Testis (tissue), 2 donors: ENCODE results near the gene PIF1.

Source experiments
- POLR2A ChIP-seq: fragments of 450-650 bp; IDR thresholded peaks from one replicate; pipeline ENCODE4 v1.6.1; 2017; ENCODE audit warnings: antibody characterized with exemption, mild to moderate bottlenecking, moderate library complexity
- TF ChIP-seq, protein P1 (sequence below), 3 experiments: fragments of 450-650 bp in 2 of 3; fragments of 200-600 bp in 1 of 3; sonication (generic) in 1 of 3; IDR thresholded peaks; one replicate each; pipeline ENCODE4 v1.5.1; 2016 to 2019; ENCODE audit warnings: antibody characterized with exemption in 3 of 3, mild to moderate bottlenecking in 2 of 3, moderate library complexity in 1 of 3

DNA sequence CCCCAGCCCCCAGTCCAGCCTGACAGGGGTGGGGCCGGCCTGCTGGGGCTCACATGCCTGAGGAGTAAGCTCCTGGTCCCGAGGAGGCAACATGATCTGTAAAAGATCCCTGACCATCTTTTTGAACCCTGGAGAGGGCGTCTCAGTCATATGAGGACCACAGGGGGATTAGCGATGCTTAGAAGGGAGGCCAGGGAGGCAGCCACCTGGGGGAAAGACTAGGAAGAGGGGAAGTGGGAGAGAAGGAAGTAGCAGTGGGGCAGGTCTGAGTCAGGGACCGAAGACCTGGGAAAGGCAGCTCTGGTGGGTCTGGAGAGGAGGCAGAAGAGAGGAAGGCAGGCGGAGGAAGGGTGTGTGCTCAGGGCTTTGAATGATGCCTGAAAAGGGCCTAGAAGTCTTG, 18.9 kb downstream of the PIF1 start:
- TF ChIP-seq, protein P1, sequence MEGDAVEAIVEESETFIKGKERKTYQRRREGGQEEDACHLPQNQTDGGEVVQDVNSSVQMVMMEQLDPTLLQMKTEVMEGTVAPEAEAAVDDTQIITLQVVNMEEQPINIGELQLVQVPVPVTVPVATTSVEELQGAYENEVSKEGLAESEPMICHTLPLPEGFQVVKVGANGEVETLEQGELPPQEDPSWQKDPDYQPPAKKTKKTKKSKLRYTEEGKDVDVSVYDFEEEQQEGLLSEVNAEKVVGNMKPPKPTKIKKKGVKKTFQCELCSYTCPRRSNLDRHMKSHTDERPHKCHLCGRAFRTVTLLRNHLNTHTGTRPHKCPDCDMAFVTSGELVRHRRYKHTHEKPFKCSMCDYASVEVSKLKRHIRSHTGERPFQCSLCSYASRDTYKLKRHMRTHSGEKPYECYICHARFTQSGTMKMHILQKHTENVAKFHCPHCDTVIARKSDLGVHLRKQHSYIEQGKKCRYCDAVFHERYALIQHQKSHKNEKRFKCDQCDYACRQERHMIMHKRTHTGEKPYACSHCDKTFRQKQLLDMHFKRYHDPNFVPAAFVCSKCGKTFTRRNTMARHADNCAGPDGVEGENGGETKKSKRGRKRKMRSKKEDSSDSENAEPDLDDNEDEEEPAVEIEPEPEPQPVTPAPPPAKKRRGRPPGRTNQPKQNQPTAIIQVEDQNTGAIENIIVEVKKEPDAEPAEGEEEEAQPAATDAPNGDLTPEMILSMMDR (IDR thresholded peaks at IDR 0.05): no peak
- no peak for TF ChIP-seq POLR2A
